GM18505 (cell line): ENCODE data around the gene MCF2L.
"Not testable (repeated sequence)": the region's sequence is repeated elsewhere in the genome, so short reads cannot be mapped to it uniquely, and the experiment has no call there.

ENCODE experiments used
- ATAC-seq: cut with Tn5 transposase; IDR thresholded peaks from one replicate; pipeline ENCODE4 v1.9.1; 2021; ENCODE audit not compliant: unreplicated experiment
- POLR2A ChIP-seq: IDR thresholded peaks from 4 replicates; pipeline ENCODE4 v1.6.1; 2011; ENCODE audit warnings: borderline replicate concordance; ENCODE audit not compliant: insufficient read depth, insufficient read length; ENCODE audit errors: extremely low read depth

The MCF2L gene

DNA sequence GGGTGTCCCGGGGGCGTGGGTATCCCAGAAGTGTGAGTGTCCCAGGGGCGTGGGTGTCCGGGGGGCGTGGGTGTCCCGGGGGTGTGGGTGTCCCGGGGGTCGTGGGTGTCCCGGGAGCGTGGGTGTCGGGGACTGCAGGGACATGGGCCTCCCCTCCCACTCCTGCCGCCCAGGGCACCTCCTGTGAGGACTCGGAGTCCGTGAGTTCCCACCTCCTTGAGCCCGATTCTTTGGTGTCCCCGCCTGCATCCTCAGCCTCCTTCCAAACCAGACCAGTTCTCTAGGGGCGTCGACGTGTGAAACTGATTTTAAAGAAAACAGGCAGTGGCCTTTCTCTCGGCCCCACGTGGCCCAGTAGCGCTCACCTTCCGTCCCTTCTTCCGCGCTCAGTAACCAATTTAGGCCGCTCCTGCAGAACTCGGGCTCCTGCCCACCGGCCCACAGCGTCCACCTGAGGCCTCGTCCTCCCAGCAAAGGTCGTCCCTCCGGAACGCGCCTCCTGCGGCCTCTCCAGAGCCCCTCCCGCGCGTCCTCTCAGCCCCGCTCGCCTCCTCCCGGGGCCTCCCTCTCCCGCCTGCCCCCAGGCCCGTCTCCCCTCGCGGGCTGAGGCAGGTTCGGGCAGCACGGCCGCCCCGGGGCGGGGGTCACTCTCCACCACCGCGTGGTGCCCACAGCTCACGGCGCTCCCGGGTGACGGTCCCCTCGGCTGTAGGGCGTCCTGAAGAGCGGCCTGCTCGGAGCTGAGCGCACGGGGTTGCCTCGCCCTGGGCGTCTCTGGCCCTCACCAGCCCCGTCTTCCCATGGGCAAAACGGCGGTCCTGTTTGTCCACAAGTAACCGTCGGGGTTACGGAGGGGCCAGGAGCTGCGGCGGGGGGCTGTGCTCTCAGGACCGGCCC lies 140.4 kb downstream of the MCF2L start:
- ATAC-seq = no peak
- no peak for TF ChIP-seq POLR2A

DNA sequence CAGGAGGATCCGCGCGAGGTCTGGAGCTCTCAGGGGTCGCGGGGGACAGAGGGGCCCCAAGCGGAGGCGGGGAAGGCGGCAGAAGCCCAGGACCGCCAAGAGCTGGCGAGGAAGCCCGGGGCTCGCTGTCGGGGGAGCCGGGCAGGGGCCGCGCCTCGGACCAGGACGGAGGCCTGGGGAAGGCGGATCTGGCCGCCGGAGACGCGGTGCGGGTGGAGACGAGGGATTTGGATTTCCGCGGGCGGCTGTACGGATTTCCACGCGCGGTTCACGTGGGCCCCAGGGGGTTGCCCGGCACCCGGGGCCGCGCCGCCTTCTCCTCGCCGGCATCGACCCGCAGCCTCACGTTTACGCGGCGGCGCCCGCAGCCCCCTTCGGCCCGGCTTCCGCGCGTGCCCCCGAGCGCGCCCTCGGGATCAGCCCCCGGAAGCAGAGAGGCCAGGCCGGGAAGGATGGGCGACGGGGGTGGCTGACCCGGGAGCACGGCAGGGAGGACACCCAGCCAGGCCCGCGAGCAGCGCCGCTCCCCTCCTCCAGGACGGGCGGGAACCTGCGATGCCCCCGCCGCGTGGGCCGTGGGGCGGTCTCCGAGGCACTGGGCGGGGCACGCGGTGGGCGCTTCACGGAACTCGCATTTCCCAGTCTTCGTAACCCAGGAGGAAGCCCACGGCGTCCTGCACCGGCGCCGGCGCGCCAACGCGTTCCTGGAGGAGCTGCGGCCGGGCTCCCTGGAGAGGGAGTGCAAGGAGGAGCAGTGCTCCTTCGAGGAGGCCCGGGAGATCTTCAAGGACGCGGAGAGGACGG lies 141.2 kb downstream of the MCF2L start:
- no peak for TF ChIP-seq POLR2A

DNA sequence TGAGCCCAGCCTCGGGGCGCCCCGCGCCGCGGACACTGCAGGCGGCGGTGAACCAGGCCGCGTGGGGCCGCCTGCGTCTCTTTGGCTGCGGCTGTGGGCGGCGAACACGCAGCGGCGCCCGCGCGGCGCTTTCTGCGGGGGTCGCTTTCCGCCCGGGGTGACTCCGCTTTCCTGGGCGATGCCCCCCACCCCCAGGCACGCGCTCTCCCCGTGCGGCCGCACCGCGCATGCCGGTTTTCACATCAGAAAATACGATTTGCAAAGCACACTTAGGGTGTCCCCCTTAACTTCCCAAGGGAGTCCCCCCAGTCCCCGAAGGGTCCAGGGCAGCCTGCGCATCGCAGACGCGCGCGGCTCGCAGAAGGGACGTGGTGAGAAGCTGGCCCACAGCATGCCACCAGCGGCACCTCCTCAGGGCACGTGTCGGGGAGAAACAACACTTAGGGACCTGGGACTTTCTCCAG lies 141.9 kb downstream of the MCF2L start:
- ATAC-seq = no peak
- no peak for TF ChIP-seq POLR2A

More for the DNA sequence above, 141.2 kb downstream of the MCF2L start:
- ATAC-seq = no peak

DNA sequence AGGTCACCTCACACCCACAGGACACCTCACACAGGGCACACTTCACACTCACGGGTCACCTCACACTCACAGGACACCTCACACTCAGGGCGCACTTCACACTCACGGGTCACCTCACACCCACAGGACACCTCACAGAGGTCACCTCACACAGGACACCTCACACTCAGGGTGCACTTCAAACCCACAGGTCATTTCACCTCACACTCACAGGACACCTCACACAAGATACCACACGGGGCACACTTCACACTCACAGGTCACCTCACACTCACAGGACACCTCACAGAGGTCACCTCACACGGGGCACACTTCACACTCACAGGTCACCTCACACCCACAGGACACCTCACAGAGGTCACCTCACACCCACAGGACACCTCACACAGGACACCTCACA lies 142.8 kb downstream of the MCF2L start:
- ATAC-seq = not testable (repeated sequence)

DNA sequence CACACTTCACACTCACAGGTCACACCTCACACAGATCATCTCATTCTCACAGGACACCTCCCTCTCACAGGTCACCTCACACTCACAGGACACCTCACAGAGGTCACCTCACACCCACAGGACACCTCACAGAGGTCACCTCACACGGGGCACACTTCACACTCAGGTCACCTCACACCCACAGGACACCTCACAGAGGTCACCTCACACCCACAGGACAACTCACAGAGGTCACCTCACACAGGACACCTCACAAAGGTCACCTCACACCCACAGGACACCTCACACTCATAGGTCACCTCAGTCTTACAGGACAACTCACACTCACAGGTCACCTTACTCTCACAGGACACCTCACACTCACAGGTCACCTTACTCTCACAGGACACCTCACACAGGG lies 143.5 kb downstream of the MCF2L start:
- ATAC-seq = not testable (repeated sequence)

DNA sequence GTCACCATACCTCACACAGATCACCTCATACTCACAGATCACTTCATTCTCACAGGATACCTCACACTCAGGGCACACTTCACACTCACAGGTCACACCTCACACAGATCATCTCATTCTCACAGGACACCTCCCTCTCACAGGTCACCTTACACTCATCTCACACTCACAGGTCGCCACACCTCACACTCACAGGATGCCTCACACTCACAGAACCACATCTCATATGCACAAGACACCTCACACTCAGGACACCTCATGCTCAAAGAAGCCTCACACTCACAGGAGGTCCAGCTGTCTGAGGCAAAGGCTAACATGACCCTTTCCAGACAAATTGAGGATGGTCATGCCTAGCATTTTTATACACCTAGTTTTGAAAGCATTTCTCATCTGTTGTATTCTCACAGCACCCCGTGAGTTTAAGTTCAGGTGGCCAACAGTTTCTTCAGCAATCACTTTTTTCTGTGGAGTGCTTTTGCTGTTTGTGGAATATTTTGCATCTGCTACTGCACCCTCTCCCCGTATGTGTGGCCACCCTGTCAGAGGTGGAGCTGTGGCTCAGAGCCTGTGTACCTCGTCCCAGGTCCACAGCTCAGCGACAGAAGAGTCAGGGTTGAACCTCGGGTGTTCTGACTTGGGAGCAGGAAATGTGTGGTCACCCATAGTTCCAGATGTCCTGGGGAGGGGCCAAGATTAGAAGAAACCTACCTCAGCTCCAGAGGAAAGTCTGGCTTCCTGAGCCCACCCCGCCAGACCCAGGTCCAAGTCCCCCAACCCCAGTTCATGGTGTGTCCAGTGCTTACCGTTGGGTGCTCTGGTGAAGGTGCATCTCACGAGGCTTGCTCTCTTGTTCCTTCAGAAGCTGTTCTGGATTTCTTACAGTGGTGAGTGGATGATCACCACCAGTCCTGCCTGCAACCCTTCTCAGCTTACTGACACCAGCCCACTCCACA lies 144.2 kb downstream of the MCF2L start:
- no peak for ATAC-seq
- TF ChIP-seq POLR2A = no peak

DNA sequence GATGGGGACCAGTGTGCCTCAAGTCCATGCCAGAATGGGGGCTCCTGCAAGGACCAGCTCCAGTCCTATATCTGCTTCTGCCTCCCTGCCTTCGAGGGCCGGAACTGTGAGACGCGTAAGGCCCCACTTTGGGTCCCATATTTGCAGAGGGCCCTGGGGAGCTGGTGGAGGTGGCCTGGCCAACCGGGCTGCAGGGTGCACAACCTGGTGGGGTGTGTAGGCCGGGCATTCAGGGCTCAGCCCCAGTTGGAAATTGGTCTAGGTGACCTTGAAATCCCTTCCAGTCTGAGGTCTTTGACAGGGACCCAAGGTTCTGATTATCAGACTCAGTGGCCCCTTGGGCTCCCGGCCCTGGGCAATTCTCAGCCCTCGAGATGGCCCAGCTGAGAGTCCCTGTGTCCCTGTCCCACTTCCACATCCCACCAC lies 144.8 kb downstream of the MCF2L start:
- ATAC-seq = no peak
- TF ChIP-seq POLR2A = no peak

DNA sequence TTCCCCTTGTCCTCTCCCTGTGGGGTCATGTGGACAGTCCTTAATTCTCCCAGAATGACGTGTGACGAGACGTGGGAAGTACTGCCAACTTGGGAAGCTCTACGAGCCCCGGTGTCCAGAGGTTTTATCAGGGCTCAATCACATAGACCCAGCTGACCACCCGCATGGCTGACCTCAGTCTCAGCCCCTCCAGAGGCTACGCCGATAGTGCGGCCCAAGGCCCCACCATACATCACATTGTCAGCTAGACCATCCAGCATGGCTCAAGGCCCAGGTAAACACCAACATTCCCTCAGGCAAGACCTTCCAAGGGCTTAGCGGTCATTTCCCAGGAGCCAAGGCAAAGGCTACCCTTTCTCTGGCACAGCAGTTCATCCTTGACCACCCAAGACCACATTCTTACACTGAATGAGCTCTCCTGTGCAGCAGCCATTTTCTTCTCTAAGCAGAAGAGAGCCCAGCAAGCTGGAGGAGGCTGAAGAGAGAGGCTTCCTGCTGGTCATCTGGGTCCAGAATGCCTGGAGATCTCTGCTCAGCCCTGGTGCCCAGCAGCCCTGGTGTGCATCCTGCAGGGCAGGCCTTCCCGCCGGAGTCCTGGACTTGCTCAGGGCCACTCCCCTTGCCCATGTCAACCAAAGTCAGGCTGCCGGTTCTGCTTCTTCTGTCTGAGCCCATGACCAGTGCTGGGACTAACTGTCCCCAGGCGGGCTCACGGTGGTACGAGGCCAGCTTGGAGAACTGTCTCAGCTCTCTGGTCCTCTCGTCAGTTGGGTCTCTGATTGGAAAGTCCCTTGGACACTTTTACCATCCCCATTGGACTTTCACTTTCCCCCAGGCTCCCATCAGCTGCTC lies 145.7 kb downstream of the MCF2L start:
- TF ChIP-seq POLR2A = no peak
- no peak for ATAC-seq

DNA sequence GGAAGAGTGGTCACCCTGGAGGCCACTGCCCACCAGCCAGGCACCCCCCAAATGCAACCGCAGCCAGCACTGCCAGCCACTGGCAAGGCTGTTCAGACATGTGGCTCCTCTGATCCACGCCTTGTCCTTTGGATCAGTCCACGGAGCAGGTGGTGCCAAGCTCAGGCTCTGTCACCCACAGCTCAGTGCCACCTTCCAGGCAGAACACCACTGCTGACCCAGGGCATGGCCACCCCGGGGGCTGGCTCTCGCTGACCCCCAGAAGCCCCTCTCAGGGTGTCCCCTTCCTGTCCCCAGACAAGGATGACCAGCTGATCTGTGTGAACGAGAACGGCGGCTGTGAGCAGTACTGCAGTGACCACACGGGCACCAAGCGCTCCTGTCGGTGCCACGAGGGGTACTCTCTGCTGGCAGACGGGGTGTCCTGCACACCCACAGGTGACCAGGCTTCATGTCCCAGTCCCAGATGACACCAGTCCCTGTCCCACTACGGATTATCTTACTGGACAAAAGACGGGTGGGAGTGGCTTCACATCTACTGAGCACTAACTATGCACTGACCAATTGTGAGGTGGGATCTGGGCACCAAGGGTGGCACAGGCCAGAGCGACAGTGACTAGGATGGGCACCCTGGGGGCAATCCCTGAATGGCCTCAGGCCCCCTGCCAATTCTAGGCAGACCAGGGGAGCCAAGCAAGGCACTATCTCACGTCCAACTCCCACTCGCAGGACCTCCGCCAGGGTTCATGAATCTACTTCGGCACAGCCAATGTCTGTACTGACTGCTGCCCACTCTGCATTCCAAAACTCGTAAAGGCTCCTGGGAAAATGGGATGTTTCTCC lies 146.6 kb downstream of the MCF2L start:
- no peak for TF ChIP-seq POLR2A
- ATAC-seq = no peak

DNA sequence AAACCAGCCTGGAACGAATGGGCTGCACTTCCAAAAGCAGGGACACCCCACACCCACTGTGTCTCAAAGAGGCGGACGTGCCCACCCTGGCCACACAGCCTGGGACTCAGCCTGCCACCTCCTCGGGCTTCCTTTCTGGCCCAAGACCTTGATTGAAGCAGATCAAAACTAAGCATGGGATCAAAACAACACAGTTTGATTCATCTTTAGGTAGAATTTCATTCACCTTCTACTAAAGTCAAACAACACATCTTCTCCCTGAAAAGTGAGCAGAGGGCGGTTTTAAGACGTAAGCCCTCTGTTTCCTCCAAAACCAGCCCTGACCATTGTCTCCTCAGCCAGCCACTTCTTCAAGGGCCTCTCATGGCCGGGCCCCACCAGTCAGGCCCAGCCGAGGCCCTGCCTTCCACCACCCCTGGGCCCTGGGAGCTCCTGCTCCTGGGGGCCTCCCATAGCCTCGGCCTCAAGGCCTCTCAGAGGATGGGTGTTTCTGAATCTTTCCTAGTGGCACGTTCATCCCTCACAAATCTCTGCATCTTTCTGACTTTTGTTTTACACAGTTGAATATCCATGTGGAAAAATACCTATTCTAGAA lies 147.3 kb downstream of the MCF2L start:
- ATAC-seq = no peak
- TF ChIP-seq POLR2A = no peak

DNA sequence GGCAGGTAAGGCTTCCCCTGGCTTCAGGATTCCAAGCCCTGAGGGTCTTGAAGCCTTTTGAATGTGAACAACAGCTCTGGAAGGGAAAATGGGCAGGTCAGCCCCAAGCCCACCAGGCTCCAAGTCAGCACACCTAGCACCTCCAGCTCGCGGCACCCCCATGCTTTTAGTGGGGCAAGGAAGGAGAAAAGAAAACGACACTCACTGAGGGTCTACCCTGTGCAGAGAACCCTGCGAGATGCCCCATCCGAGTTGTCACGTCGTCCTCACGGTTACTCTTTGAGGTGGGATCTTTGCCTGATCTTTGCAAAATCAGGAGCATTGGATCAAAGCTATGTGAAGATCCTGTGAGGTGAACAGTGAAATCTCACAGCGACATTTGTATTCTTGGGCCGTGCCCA lies 147.9 kb downstream of the MCF2L start:
- ATAC-seq = no peak
- TF ChIP-seq POLR2A = no peak
